Testis (tissue), 3 donors: ENCODE results near the gene CERKL. TPM values are rescaled to one million over a fixed set of nuclear protein-coding genes. Genes with fewer than 3 reads are reported as not detected.

Experiments
- DNase-seq: peaks from one replicate; pipeline ENCODE4 v3.0.0-alpha.2; 2019
- H3K27ac ChIP-seq, 2 donors: fragments of 200-600 bp; sonication (generic); one replicate each; pipeline ENCODE4 v1.5.1; 2019
- H3K27me3 ChIP-seq: fragments of 200-600 bp; sonication (generic); one replicate; pipeline ENCODE4 v1.5.1; 2019
- H3K36me3 ChIP-seq: fragments of 200-600 bp; sonication (generic); one replicate; pipeline ENCODE4 v1.5.1; 2017; ENCODE audit warnings: low read depth; ENCODE audit errors: missing control alignments
- H3K4me1 ChIP-seq: fragments of 200-600 bp; sonication (generic); one replicate; pipeline ENCODE4 v1.5.1; 2019
- H3K4me3 ChIP-seq, 2 donors: fragments of 200-600 bp; sonication (generic); one replicate each; pipeline ENCODE4 v1.5.1; 2017 to 2019
- H3K9me3 ChIP-seq: fragments of 200-600 bp; sonication (generic); one replicate; pipeline ENCODE4 v1.5.1; 2017
- POLR2A ChIP-seq: fragments of 450-650 bp; IDR thresholded peaks from one replicate; pipeline ENCODE4 v1.6.1; 2017; ENCODE audit warnings: antibody characterized with exemption, mild to moderate bottlenecking, moderate library complexity
- WGBS, 2 donors: methylation state at CpG; one replicate each; pipeline ENCODE4 v1.1.5; 2018; 5-methylcytosine and 5-hydroxymethylcytosine counted together
- intact Hi-C: fragments of 100-400 bp; cut with DNase I; formaldehyde crosslinking; loops from one replicate; pipeline ENCODE4 v1.15.1; 2023; ENCODE audit warnings: low total_unique reads
- polyA plus RNA-seq: library from polyadenylated mRNA; stranded (reverse); fragments of 350-450 nt; fragmentation: Illumina TruSeq; extraction: RNeasy Lipid Tissue Mini Kit (QIAGEN cat#74804); gene quantifications from one replicate; pipeline ENCODE4 v1.2.3, GENCODE V29; 2014; ENCODE audit warnings: low read depth, low replicate concordance; ENCODE audit not compliant: insufficient read depth
- total RNA-seq, 2 donors: library from RNA; depleted of rRNA; stranded (reverse); fragments of >200 nt; gene quantifications; one replicate each; pipeline ENCODE4 v1.2.3, GENCODE V29; 2016
- TF ChIP-seq, protein P1 (sequence below), 3 experiments: fragments of 450-650 bp in 2 of 3; fragments of 200-600 bp in 1 of 3; sonication (generic) in 1 of 3; IDR thresholded peaks; one replicate each; pipeline ENCODE4 v1.5.1; 2016 to 2019; ENCODE audit warnings: antibody characterized with exemption in 3 of 3, mild to moderate bottlenecking in 2 of 3, moderate library complexity in 1 of 3

The CERKL gene
- total and polyA plus RNA-seq, 3 donors from 2014 or later: 0.62 to 2.2 (median 2.1) TPM

DNA sequence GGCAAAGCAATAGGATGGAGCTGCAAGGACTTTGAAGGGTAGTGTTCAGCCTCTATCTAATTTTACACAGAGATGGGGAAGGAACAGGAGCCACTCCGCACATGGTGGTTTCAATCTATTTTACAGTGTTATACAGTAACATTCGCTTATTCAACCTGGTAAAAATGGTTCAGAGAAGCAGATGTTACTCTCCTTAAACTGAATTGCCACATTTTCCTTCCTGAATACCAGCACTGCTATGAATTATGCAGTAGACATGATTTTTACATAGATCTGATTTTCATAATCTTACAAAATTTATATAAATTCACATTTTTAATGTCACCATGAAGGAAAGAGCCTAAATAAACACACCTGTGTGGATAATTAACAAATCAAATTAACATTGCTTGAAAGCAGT is 114.7 kb downstream of the CERKL start:
- intact Hi-C loops: no loop called here
- WGBS, 2 donors: 79 to 87% methylated on average over 2 of the region's 2 CpGs
- Histone ChIP-seq H3K36me3 (no peaks in the 10 kb centered on the region), H3K27me3 (no peaks in the 10 kb centered on the region), H3K4me1 (no peaks in the 10 kb centered on the region), H3K27ac (no peak overlapping the region), H3K4me3 (no peak overlapping the region), H3K9me3 (no peaks in the 10 kb centered on the region)
- TF ChIP-seq, protein P1, sequence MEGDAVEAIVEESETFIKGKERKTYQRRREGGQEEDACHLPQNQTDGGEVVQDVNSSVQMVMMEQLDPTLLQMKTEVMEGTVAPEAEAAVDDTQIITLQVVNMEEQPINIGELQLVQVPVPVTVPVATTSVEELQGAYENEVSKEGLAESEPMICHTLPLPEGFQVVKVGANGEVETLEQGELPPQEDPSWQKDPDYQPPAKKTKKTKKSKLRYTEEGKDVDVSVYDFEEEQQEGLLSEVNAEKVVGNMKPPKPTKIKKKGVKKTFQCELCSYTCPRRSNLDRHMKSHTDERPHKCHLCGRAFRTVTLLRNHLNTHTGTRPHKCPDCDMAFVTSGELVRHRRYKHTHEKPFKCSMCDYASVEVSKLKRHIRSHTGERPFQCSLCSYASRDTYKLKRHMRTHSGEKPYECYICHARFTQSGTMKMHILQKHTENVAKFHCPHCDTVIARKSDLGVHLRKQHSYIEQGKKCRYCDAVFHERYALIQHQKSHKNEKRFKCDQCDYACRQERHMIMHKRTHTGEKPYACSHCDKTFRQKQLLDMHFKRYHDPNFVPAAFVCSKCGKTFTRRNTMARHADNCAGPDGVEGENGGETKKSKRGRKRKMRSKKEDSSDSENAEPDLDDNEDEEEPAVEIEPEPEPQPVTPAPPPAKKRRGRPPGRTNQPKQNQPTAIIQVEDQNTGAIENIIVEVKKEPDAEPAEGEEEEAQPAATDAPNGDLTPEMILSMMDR (IDR thresholded peaks at IDR 0.05): no peak
- TF ChIP-seq POLR2A: no peak
- no peak for DNase-seq

- TF ChIP-seq, protein P1 (IDR thresholded peaks at IDR 0.05): no peak
- TF ChIP-seq POLR2A: no peak
- Histone ChIP-seq H3K27me3 (no peaks in the 10 kb centered on the region), H3K36me3 (no peaks in the 10 kb centered on the region), H3K4me1 (no peaks in the 10 kb centered on the region), H3K9me3 (no peaks in the 10 kb centered on the region), H3K27ac (no peak overlapping the region), H3K4me3 (no peak overlapping the region)
- intact Hi-C loops: no loop called here
- no peak for DNase-seq
- WGBS, 2 donors: 84 to 88% methylated on average over 4 of the region's 4 CpGs
These were observed 116.5 kb downstream of the CERKL start for GRCh38 chr2:181540421-181540820.

DNA sequence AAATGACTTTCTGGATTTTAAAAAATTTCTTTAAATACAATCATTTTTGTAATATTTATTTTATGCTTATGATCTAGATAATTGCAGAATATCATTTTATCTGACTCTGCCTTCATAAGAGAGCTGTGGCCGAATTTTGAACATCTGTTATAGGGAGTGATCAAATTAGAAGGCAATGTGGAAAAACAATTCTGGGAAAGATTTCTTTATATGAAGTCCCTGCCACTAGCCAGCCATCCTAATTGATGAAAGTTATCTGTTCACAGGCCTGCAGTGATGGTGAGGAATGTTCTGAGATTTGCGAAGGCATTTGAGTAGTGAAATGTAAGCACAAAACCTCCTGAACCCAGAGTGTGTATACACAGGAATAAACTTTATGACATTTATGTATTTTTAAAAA is 120.2 kb downstream of the CERKL start:
- Histone ChIP-seq H3K27me3 (no peaks in the 10 kb centered on the region), H3K27ac (no peak overlapping the region), H3K36me3 (no peaks in the 10 kb centered on the region), H3K4me1 (no peaks in the 10 kb centered on the region), H3K9me3 (no peaks in the 10 kb centered on the region), H3K4me3 (no peak overlapping the region)
- WGBS, 2 donors: 93% methylated on average over 2 of the region's 2 CpGs
- intact Hi-C loops: no loop called here
- no peak for TF ChIP-seq POLR2A
- TF ChIP-seq, protein P1 (IDR thresholded peaks at IDR 0.05): no peak
- no peak for DNase-seq

- TF ChIP-seq, protein P1 (IDR thresholded peaks at IDR 0.05): no peak
- TF ChIP-seq POLR2A: no peak
- no peak for DNase-seq
- Histone ChIP-seq H3K27ac (no peak overlapping the region), H3K27me3 (no peaks in the 10 kb centered on the region), H3K4me1 (no peaks in the 10 kb centered on the region), H3K4me3 (no peak overlapping the region), H3K36me3 (no peaks in the 10 kb centered on the region), H3K9me3 (no peaks in the 10 kb centered on the region)
- intact Hi-C loops: no loop called here
- 74 to 87% methylated on average over 1 of the region's 1 CpG for WGBS, 2 donors
These were observed 128.5 kb downstream of the CERKL start for GRCh38 chr2:181528441-181528840.

GRCh38 chr2:181527058-181527457 is 129.8 kb downstream of the CERKL start:
- 81 to 85% methylated on average over 6 of the region's 6 CpGs for WGBS, 2 donors
- Histone ChIP-seq H3K4me3 (no peak overlapping the region), H3K27ac (no peak overlapping the region), H3K27me3 (no peaks in the 10 kb centered on the region), H3K36me3 (no peaks in the 10 kb centered on the region), H3K9me3 (no peaks in the 10 kb centered on the region), H3K4me1 (no peaks in the 10 kb centered on the region)
- DNase-seq: no peak
- intact Hi-C loops: no loop called here
- TF ChIP-seq, protein P1 (IDR thresholded peaks at IDR 0.05): no peak
- no peak for TF ChIP-seq POLR2A
